Measurements from ENCODE around the gene PROCR. TPM values are rescaled to one million over a fixed set of nuclear protein-coding genes. Genes with fewer than 3 reads are reported as not detected.

PROCR gene
- total and polyA plus RNA-seq, 2 donors (not counting 1 experiment from before 2014, with no cell fraction given), result 24.5 to 50.5 TPM

- Histone ChIP-seq H3K79me2 (ENCODE audit: control insufficient read depth, insufficient read depth, low read length) (no peaks in the 10 kb centered on the region), H4K20me1 (ENCODE audit: control insufficient read depth, extremely low read depth, insufficient read depth, low read length) (no peaks in the 10 kb centered on the region), H3K27me3 (ENCODE audit: control insufficient read depth, insufficient read depth, low read length) (no peaks in the 10 kb centered on the region), H3K4me2 (ENCODE audit: extremely low read depth, insufficient read depth, low read length) (no peak overlapping the region), H3K4me1 (ENCODE audit: control insufficient read depth, extremely low read depth, insufficient read depth, low read length) (peaks cover 3% of the 10 kb centered on the region), H3K27ac (ENCODE audit: insufficient read depth, low read length) (no peak overlapping the region), H2AFZ (ENCODE audit: low read length) (no peak overlapping the region), H3K4me3 (replicated peaks in 1 of 4; ENCODE audit: control extremely low read depth in 1 of 4, insufficient read depth in 1 of 4, low read depth in 3 of 4, low read length in 4 of 4) (no peak overlapping the region), H3K9me3 (ENCODE audit: control insufficient read depth, insufficient read depth, low read depth, low read length) (no peaks in the 10 kb centered on the region), H3K36me3 (ENCODE audit: control insufficient read depth, insufficient read depth, low read length) (peaks cover 3% of the 10 kb centered on the region), H3K9ac (ENCODE audit: insufficient read depth, low read length) (no peak overlapping the region)
- TF ChIP-seq, protein P1, sequence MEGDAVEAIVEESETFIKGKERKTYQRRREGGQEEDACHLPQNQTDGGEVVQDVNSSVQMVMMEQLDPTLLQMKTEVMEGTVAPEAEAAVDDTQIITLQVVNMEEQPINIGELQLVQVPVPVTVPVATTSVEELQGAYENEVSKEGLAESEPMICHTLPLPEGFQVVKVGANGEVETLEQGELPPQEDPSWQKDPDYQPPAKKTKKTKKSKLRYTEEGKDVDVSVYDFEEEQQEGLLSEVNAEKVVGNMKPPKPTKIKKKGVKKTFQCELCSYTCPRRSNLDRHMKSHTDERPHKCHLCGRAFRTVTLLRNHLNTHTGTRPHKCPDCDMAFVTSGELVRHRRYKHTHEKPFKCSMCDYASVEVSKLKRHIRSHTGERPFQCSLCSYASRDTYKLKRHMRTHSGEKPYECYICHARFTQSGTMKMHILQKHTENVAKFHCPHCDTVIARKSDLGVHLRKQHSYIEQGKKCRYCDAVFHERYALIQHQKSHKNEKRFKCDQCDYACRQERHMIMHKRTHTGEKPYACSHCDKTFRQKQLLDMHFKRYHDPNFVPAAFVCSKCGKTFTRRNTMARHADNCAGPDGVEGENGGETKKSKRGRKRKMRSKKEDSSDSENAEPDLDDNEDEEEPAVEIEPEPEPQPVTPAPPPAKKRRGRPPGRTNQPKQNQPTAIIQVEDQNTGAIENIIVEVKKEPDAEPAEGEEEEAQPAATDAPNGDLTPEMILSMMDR (conservative IDR thresholded peaks at IDR 0.05 in 1 of 2, IDR thresholded peaks at IDR 0.05 in 1 of 2; ENCODE audit: low read depth in 1 of 2, low read length in 2 of 2), result no peak
- no peak for TF ChIP-seq EZH2 (IDR thresholded peaks at IDR 0.05; ENCODE audit: low read length, missing control alignments)
- peak; percentile 44 to 47 for DNase-seq (ENCODE audit: low read depth in 2 of 2)
Measured at GRCh38 chr20:35129647-35130069, 42.2 kb upstream of the PROCR start.

GRCh38 chr20:35131934-35132333 lies 39.9 kb upstream of the PROCR start:
- Histone ChIP-seq H2AFZ (ENCODE audit: low read length) (no peak overlapping the region), H3K4me3 (replicated peaks in 1 of 4; ENCODE audit: control extremely low read depth in 1 of 4, insufficient read depth in 1 of 4, low read depth in 3 of 4, low read length in 4 of 4) (no peak overlapping the region), H3K27ac (ENCODE audit: insufficient read depth, low read length) (no peak overlapping the region), H3K9me3 (ENCODE audit: control insufficient read depth, insufficient read depth, low read depth, low read length) (no peaks in the 10 kb centered on the region), H3K4me1 (ENCODE audit: control insufficient read depth, extremely low read depth, insufficient read depth, low read length) (peaks cover 3% of the 10 kb centered on the region), H3K27me3 (ENCODE audit: control insufficient read depth, insufficient read depth, low read length) (no peaks in the 10 kb centered on the region), H3K36me3 (ENCODE audit: control insufficient read depth, insufficient read depth, low read length) (peaks cover 3% of the 10 kb centered on the region), H3K4me2 (ENCODE audit: extremely low read depth, insufficient read depth, low read length) (no peak overlapping the region), H3K79me2 (ENCODE audit: control insufficient read depth, insufficient read depth, low read length) (no peaks in the 10 kb centered on the region), H3K9ac (ENCODE audit: insufficient read depth, low read length) (no peak overlapping the region), H4K20me1 (ENCODE audit: control insufficient read depth, extremely low read depth, insufficient read depth, low read length) (no peaks in the 10 kb centered on the region)
- no peak for TF ChIP-seq EZH2 (IDR thresholded peaks at IDR 0.05; ENCODE audit: low read length, missing control alignments)
- TF ChIP-seq, protein P1 (conservative IDR thresholded peaks at IDR 0.05 in 1 of 2, IDR thresholded peaks at IDR 0.05 in 1 of 2; ENCODE audit: low read depth in 1 of 2, low read length in 2 of 2), result no peak
- DNase-seq (ENCODE audit: low read depth in 2 of 2), result no peak

GRCh38 chr20:35133031-35133430 lies 38.8 kb upstream of the PROCR start:
- H3K4me3 ChIP-seq (replicated peaks in 1 of 4; ENCODE audit: control extremely low read depth in 1 of 4, insufficient read depth in 1 of 4, low read depth in 3 of 4, low read length in 4 of 4), result no peak overlapping the region
- H3K4me1 ChIP-seq (ENCODE audit: control insufficient read depth, extremely low read depth, insufficient read depth, low read length), result peaks cover 3% of the 10 kb centered on the region
- no peak for TF ChIP-seq EZH2 (IDR thresholded peaks at IDR 0.05; ENCODE audit: low read length, missing control alignments)
- TF ChIP-seq, protein P1 (conservative IDR thresholded peaks at IDR 0.05 in 1 of 2, IDR thresholded peaks at IDR 0.05 in 1 of 2; ENCODE audit: low read depth in 1 of 2, low read length in 2 of 2), result no peak

More at GRCh38 chr20:35133031-35133430, 38.8 kb upstream of the PROCR start:
- Histone ChIP-seq H3K36me3 (ENCODE audit: control insufficient read depth, insufficient read depth, low read length) (peaks cover 6% of the 10 kb centered on the region), H3K9ac (ENCODE audit: insufficient read depth, low read length) (no peak overlapping the region), H3K27me3 (ENCODE audit: control insufficient read depth, insufficient read depth, low read length) (no peaks in the 10 kb centered on the region), H3K4me2 (ENCODE audit: extremely low read depth, insufficient read depth, low read length) (no peak overlapping the region), H3K27ac (ENCODE audit: insufficient read depth, low read length) (no peak overlapping the region), H4K20me1 (ENCODE audit: control insufficient read depth, extremely low read depth, insufficient read depth, low read length) (no peaks in the 10 kb centered on the region), H2AFZ (ENCODE audit: low read length) (no peak overlapping the region), H3K9me3 (ENCODE audit: control insufficient read depth, insufficient read depth, low read depth, low read length) (no peaks in the 10 kb centered on the region), H3K79me2 (ENCODE audit: control insufficient read depth, insufficient read depth, low read length) (no peaks in the 10 kb centered on the region)
- DNase-seq (ENCODE audit: low read depth in 2 of 2), result no peak
